MM.1S (cell line): ENCODE results near the gene OCLN.

Experiments
- DNase-seq: peaks from one replicate; pipeline ENCODE4 v3.0.0-alpha.2; 2015
- H2AFZ ChIP-seq: fragments of 300-600 bp; sonication (generic); 2 replicates; pipeline ENCODE4 v1.6.0; 2016; ENCODE audit warnings: antibody characterized with exemption, low read length
- H3F3A ChIP-seq: fragments of 300-600 bp; sonication (generic); 2 replicates; pipeline ENCODE4 v1.6.1; 2016; ENCODE audit warnings: mild to moderate bottlenecking, antibody characterized with exemption, low read length, moderate library complexity, mixed read lengths; ENCODE audit not compliant: insufficient read depth
- H3K27ac ChIP-seq: fragments of 300-600 bp; sonication (generic); 2 replicates; pipeline ENCODE4 v1.5.1; 2016; ENCODE audit warnings: mild to moderate bottlenecking, low read length
- H3K27me3 ChIP-seq: fragments of 300-600 bp; sonication (generic); replicated peaks from 2 replicates; pipeline ENCODE4 v1.6.0; 2016; ENCODE audit warnings: low read length; ENCODE audit not compliant: insufficient read depth
- H3K36me3 ChIP-seq: fragments of 300-600 bp; sonication (generic); replicated peaks from 2 replicates; pipeline ENCODE4 v1.6.1; 2016; ENCODE audit warnings: mild to moderate bottlenecking, low read length, mixed read lengths; ENCODE audit not compliant: insufficient read depth
- H3K4me1 ChIP-seq: fragments of 300-600 bp; sonication (generic); 2 replicates; pipeline ENCODE4 v1.6.1; 2016; ENCODE audit warnings: low read length, mixed read lengths
- H3K4me2 ChIP-seq: fragments of 300-600 bp; sonication (generic); 2 replicates; pipeline ENCODE4 v1.6.0; 2016; ENCODE audit warnings: low read depth, low read length
- H3K4me3 ChIP-seq: fragments of 300-600 bp; sonication (generic); 2 replicates; pipeline ENCODE4 v1.5.1; 2016; ENCODE audit warnings: low read length, mixed read lengths
- H3K79me2 ChIP-seq: fragments of 300-600 bp; sonication (generic); 2 replicates; pipeline ENCODE4 v1.6.1; 2016; ENCODE audit warnings: mixed run types, low read length, mixed read lengths
- H3K9ac ChIP-seq: fragments of 300-600 bp; sonication (generic); 2 replicates; pipeline ENCODE4 v1.6.1; 2016; ENCODE audit warnings: low read length, mixed read lengths
- H3K9me2 ChIP-seq: fragments of 300-600 bp; sonication (generic); replicated peaks from 2 replicates; pipeline ENCODE4 v1.6.1; 2016; ENCODE audit warnings: mild to moderate bottlenecking, low read length, mixed read lengths; ENCODE audit not compliant: insufficient read depth
- H3K9me3 ChIP-seq: fragments of 300-600 bp; sonication (generic); replicated peaks from 2 replicates; pipeline ENCODE4 v1.6.1; 2016; ENCODE audit warnings: mild to moderate bottlenecking, low read length, mixed read lengths; ENCODE audit not compliant: insufficient read depth
- H4K20me1 ChIP-seq: fragments of 300-600 bp; sonication (generic); 2 replicates; pipeline ENCODE4 v1.6.1; 2016; ENCODE audit warnings: mild to moderate bottlenecking, low read length, moderate library complexity, mixed read lengths; ENCODE audit not compliant: insufficient read depth
- CTCF ChIP-seq: fragments of 300-600 bp; sonication (generic); IDR thresholded peaks from 2 replicates; pipeline ENCODE4 v1.5.1; 2016; ENCODE audit warnings: antibody characterized with exemption, low read length, mixed read lengths
- EZH2 ChIP-seq: fragments of 300-600 bp; sonication (generic); optimal IDR thresholded peaks from 2 replicates; pipeline ENCODE3; 2017; ENCODE audit warnings: low read depth, mild to moderate bottlenecking, antibody characterized with exemption, low read length, mixed read lengths
- EZH2phosphoT487 ChIP-seq: fragments of 300-600 bp; sonication (generic); IDR thresholded peaks from 2 replicates; pipeline ENCODE4 v1.6.1; 2018; ENCODE audit warnings: antibody characterized with exemption, low read length

OCLN gene

GRCh38 chr5:69527128-69527770 is 34.7 kb downstream of the OCLN start:
- Histone ChIP-seq H3K4me1 (no peaks in the 10 kb centered on the region), H3K36me3 (no peaks in the 10 kb centered on the region), H3K9me3 (no peaks in the 10 kb centered on the region), H3K27ac (no peak overlapping the region), H3K9ac (no peak overlapping the region), H3K4me2 (no peak overlapping the region), H3K4me3 (no peak overlapping the region), H4K20me1 (no peaks in the 10 kb centered on the region), H3F3A (no peaks in the 10 kb centered on the region), H3K9me2 (no peaks in the 10 kb centered on the region), H3K27me3 (no peaks in the 10 kb centered on the region), H2AFZ (no peak overlapping the region), H3K79me2 (no peaks in the 10 kb centered on the region)
- no peak for DNase-seq
- no peak for TF ChIP-seq EZH2phosphoT487
- TF ChIP-seq CTCF, result no peak

GRCh38 chr5:69528035-69528434 is 35.4 kb downstream of the OCLN start:
- no peak for DNase-seq

GRCh38 chr5:69528609-69529008 is 36.0 kb downstream of the OCLN start:
- H2AFZ ChIP-seq, result no peak overlapping the region
- no peaks in the 10 kb centered on the region for H3K4me1 ChIP-seq
- no peak overlapping the region for H3K9ac ChIP-seq
- H3F3A ChIP-seq, result no peaks in the 10 kb centered on the region
- no peak overlapping the region for H3K4me2 ChIP-seq
- H3K27me3 ChIP-seq, result no peaks in the 10 kb centered on the region
- H3K27ac ChIP-seq, result no peak overlapping the region
- no peak for DNase-seq
- H3K9me3 ChIP-seq, result no peaks in the 10 kb centered on the region
- no peak for TF ChIP-seq EZH2
- no peak for TF ChIP-seq EZH2phosphoT487
- TF ChIP-seq CTCF, result no peak
- H3K9me2 ChIP-seq, result no peaks in the 10 kb centered on the region
- H3K36me3 ChIP-seq, result no peaks in the 10 kb centered on the region
- H3K79me2 ChIP-seq, result no peaks in the 10 kb centered on the region
- H3K4me3 ChIP-seq, result no peak overlapping the region
- no peaks in the 10 kb centered on the region for H4K20me1 ChIP-seq

More at GRCh38 chr5:69528035-69528434, 35.4 kb downstream of the OCLN start:
- H4K20me1 ChIP-seq, result no peaks in the 10 kb centered on the region
- H3K9ac ChIP-seq, result no peak overlapping the region
- no peak for TF ChIP-seq EZH2phosphoT487
- H3F3A ChIP-seq, result no peaks in the 10 kb centered on the region
- H3K4me1 ChIP-seq, result no peaks in the 10 kb centered on the region
- H3K27ac ChIP-seq, result no peak overlapping the region
- H3K4me2 ChIP-seq, result no peak overlapping the region
- no peak overlapping the region for H2AFZ ChIP-seq
- no peaks in the 10 kb centered on the region for H3K9me2 ChIP-seq
- no peaks in the 10 kb centered on the region for H3K36me3 ChIP-seq
- no peaks in the 10 kb centered on the region for H3K79me2 ChIP-seq
- H3K9me3 ChIP-seq, result no peaks in the 10 kb centered on the region
- H3K4me3 ChIP-seq, result no peak overlapping the region
- H3K27me3 ChIP-seq, result no peaks in the 10 kb centered on the region

- no peaks in the 10 kb centered on the region for H3F3A ChIP-seq
- H2AFZ ChIP-seq, result no peak overlapping the region
- H3K4me3 ChIP-seq, result no peak overlapping the region
- DNase-seq, result no peak
- no peaks in the 10 kb centered on the region for H4K20me1 ChIP-seq
- no peak overlapping the region for H3K4me2 ChIP-seq
- no peaks in the 10 kb centered on the region for H3K9me2 ChIP-seq
- no peak overlapping the region for H3K9ac ChIP-seq
- no peaks in the 10 kb centered on the region for H3K9me3 ChIP-seq
- H3K79me2 ChIP-seq, result no peaks in the 10 kb centered on the region
- H3K36me3 ChIP-seq, result no peaks in the 10 kb centered on the region
- H3K4me1 ChIP-seq, result no peaks in the 10 kb centered on the region
- H3K27ac ChIP-seq, result no peak overlapping the region
- TF ChIP-seq EZH2, result no peak
- TF ChIP-seq EZH2phosphoT487, result no peak
- TF ChIP-seq CTCF, result no peak
- H3K27me3 ChIP-seq, result no peaks in the 10 kb centered on the region
Measured at GRCh38 chr5:69530561-69531405, 38.2 kb downstream of the OCLN start.
